H9 (cell line): ENCODE data around the gene ZRSR2. TPM values are rescaled to one million over a fixed set of nuclear protein-coding genes. Genes with fewer than 3 reads are reported as not detected.

Experiments
- DNase-seq: peaks from one replicate; pipeline ENCODE4 v3.0.0-alpha.2; 2017
- H2AFZ ChIP-seq: one replicate; pipeline ENCODE4 v1.6.1; 2013; ENCODE audit warnings: mild to moderate bottlenecking, low read length, control low read depth, moderate library complexity
- H2AK5ac ChIP-seq: 2 replicates; pipeline ENCODE4 v1.6.1; 2013; ENCODE audit warnings: low read length, control low read depth, mixed read lengths; ENCODE audit not compliant: insufficient read length
- H2BK120ac ChIP-seq: one replicate; pipeline ENCODE4 v1.6.1; 2013; ENCODE audit warnings: low read depth, mild to moderate bottlenecking, low read length, control low read depth, inconsistent platforms; ENCODE audit not compliant: poor library complexity, severe bottlenecking
- H2BK12ac ChIP-seq: 2 replicates; pipeline ENCODE4 v1.6.1; 2013; ENCODE audit warnings: low read length, control low read depth, mixed read lengths, low read depth; ENCODE audit not compliant: insufficient read length
- H2BK15ac ChIP-seq: 2 replicates; pipeline ENCODE4 v1.6.1; 2013; ENCODE audit warnings: low read depth, low read length, control low read depth
- H2BK20ac ChIP-seq: one replicate; pipeline ENCODE4 v1.6.1; 2013; ENCODE audit warnings: low read depth, mild to moderate bottlenecking, low read length, control low read depth, inconsistent platforms; ENCODE audit not compliant: poor library complexity, severe bottlenecking
- H2BK5ac ChIP-seq: 2 replicates; pipeline ENCODE4 v1.6.1; 2013; ENCODE audit warnings: low read length, control low read depth, mixed read lengths; ENCODE audit not compliant: insufficient read length
- H3K14ac ChIP-seq: 2 replicates; pipeline ENCODE4 v1.6.1; 2013; ENCODE audit warnings: low read length, control low read depth; ENCODE audit not compliant: insufficient read depth
- H3K18ac ChIP-seq: 2 replicates; pipeline ENCODE4 v1.6.1; 2013; ENCODE audit warnings: low read depth, mild to moderate bottlenecking, mixed read lengths, low read length, control low read depth; ENCODE audit not compliant: insufficient read length
- H3K23ac ChIP-seq: 2 replicates; pipeline ENCODE4 v1.6.1; 2013; ENCODE audit warnings: low read length, control low read depth, mixed read lengths, low read depth; ENCODE audit not compliant: insufficient read length
- H3K23me2 ChIP-seq: 2 replicates; pipeline ENCODE4 v1.6.1; 2013; ENCODE audit warnings: low read depth, mild to moderate bottlenecking, mixed read lengths, low read length, control low read depth; ENCODE audit not compliant: insufficient read length, poor library complexity, severe bottlenecking
- H3K27ac ChIP-seq: 2 replicates; pipeline ENCODE4 v1.5.1; 2013; ENCODE audit warnings: low read length, control low read depth, mixed read lengths, low read depth; ENCODE audit not compliant: insufficient read length
- H3K27me3 ChIP-seq: 2 replicates; pipeline ENCODE4 v1.6.1; 2013; ENCODE audit warnings: low read length, control low read depth, inconsistent platforms; ENCODE audit not compliant: insufficient read depth
- H3K4ac ChIP-seq: 2 replicates; pipeline ENCODE4 v1.6.1; 2013; ENCODE audit warnings: low read depth, mild to moderate bottlenecking, control low read depth, inconsistent platforms, low read length, moderate library complexity
- H3K4me1 ChIP-seq: 2 replicates; pipeline ENCODE4 v1.6.1; 2013; ENCODE audit warnings: low read length, control low read depth, inconsistent platforms; ENCODE audit not compliant: insufficient read depth
- H3K4me2 ChIP-seq: 2 replicates; pipeline ENCODE4 v1.6.1; 2013; ENCODE audit warnings: low read length, control low read depth, mixed read lengths; ENCODE audit not compliant: insufficient read length, insufficient read depth
- H3K56ac ChIP-seq: 2 replicates; pipeline ENCODE4 v1.6.1; 2013; ENCODE audit warnings: low read depth, mild to moderate bottlenecking, mixed read lengths, low read length, control low read depth; ENCODE audit not compliant: insufficient read length
- H3K79me1 ChIP-seq: 2 replicates; pipeline ENCODE4 v1.6.1; 2013; ENCODE audit warnings: low read depth, mild to moderate bottlenecking, moderate library complexity, low read length, control low read depth, inconsistent platforms; ENCODE audit not compliant: insufficient read depth, poor library complexity, severe bottlenecking
- H3K79me2 ChIP-seq: 2 replicates; pipeline ENCODE4 v1.6.1; 2013; ENCODE audit warnings: low read length, control low read depth, inconsistent platforms; ENCODE audit not compliant: insufficient read depth
- H3K9ac ChIP-seq: 2 replicates; pipeline ENCODE4 v1.6.1; 2013; ENCODE audit warnings: low read length, control low read depth, mixed read lengths; ENCODE audit not compliant: insufficient read length; ENCODE audit errors: extremely low read depth
- H3K9me3 ChIP-seq: one replicate; pipeline ENCODE4 v1.6.1; 2013; ENCODE audit warnings: low read depth, low read length, inconsistent platforms; ENCODE audit not compliant: control insufficient read depth
- H3T11ph ChIP-seq: one replicate; pipeline ENCODE4 v1.6.1; 2013; ENCODE audit warnings: mild to moderate bottlenecking, low read length, control low read depth, inconsistent platforms
- H4K20me1 ChIP-seq: one replicate; pipeline ENCODE4 v1.6.1; 2013; ENCODE audit not compliant: control insufficient read depth, insufficient read length, insufficient read depth
- H4K5ac ChIP-seq: 2 replicates; pipeline ENCODE4 v1.6.1; 2013; ENCODE audit warnings: low read depth, mild to moderate bottlenecking, mixed read lengths, low read length, control low read depth; ENCODE audit not compliant: insufficient read length
- H4K8ac ChIP-seq: replicated peaks from 2 replicates; pipeline ENCODE4 v1.6.1; 2013; ENCODE audit warnings: low read length, control low read depth, mixed read lengths, low read depth; ENCODE audit not compliant: insufficient read length
- H4K91ac ChIP-seq: 2 replicates; pipeline ENCODE4 v1.6.1; 2013; ENCODE audit warnings: low read depth, mild to moderate bottlenecking, moderate library complexity, mixed read lengths, low read length, control low read depth; ENCODE audit not compliant: insufficient read length
- H3K27ac Mint-ChIP-seq, 3 experiments: 2 replicates in 2 of 3; 3 replicates in 1 of 3; pipeline ENCODE4 v1.8.0; 2020 to 2021; ENCODE audit warnings: mixed read lengths in 3 of 3, mild to moderate bottlenecking in 1 of 3, moderate library complexity in 1 of 3
- H3K27me3 Mint-ChIP-seq: 2 replicates; pipeline ENCODE4 v1.8.0; 2021; ENCODE audit warnings: low read depth, mild to moderate bottlenecking, moderate library complexity, mixed read lengths
- H3K36me3 Mint-ChIP-seq, 3 experiments: 2 replicates in 2 of 3; 3 replicates in 1 of 3; pipeline ENCODE4 v1.8.0; 2020 to 2021; ENCODE audit warnings: low read depth in 3 of 3, mixed read lengths in 3 of 3; ENCODE audit not compliant: insufficient read depth in 1 of 3
- H3K4me1 Mint-ChIP-seq, 2 experiments: 2 replicates each; pipeline ENCODE4 v1.8.0; 2020; ENCODE audit warnings: mixed read lengths in 2 of 2
- H3K4me3 Mint-ChIP-seq, 2 experiments: 2 replicates in 1 of 2; 3 replicates in 1 of 2; pipeline ENCODE4 v1.8.0; 2020 to 2021; ENCODE audit warnings: mild to moderate bottlenecking in 2 of 2, mixed read lengths in 2 of 2, moderate library complexity in 1 of 2
- H3K9me3 Mint-ChIP-seq, 2 experiments: 2 replicates in 1 of 2; 3 replicates in 1 of 2; pipeline ENCODE4 v1.8.0; 2020; ENCODE audit warnings: mild to moderate bottlenecking in 2 of 2, mixed read lengths in 2 of 2, moderate library complexity in 1 of 2
- WGBS: extraction: QIAGEN DNeasy Blood & Tissue Kit; methylation state at CpG from one replicate; pipeline ENCODE4 v1.1.7; 2013; ENCODE audit warnings: missing lambda C conversion rate, low lambda C conversion rate, mixed read lengths; ENCODE audit not compliant: insufficient read length; ENCODE audit errors: extremely low coverage; 5-methylcytosine and 5-hydroxymethylcytosine counted together
- total RNA-seq: library from RNA; stranded (reverse); gene quantifications from 2 replicates; pipeline ENCODE4 v1.2.1, GENCODE V29; 2021
- TF ChIP-seq, protein P1 (sequence below): fragments of 200-600 bp; sonication (generic); conservative IDR thresholded peaks from 3 replicates; pipeline ENCODE4 v1.8.0; 2021; ENCODE audit warnings: antibody characterized with exemption, mild to moderate bottlenecking

The ZRSR2 gene
- total RNA-seq, 1 experiment from 2014 or later = 21.1 TPM

DNA sequence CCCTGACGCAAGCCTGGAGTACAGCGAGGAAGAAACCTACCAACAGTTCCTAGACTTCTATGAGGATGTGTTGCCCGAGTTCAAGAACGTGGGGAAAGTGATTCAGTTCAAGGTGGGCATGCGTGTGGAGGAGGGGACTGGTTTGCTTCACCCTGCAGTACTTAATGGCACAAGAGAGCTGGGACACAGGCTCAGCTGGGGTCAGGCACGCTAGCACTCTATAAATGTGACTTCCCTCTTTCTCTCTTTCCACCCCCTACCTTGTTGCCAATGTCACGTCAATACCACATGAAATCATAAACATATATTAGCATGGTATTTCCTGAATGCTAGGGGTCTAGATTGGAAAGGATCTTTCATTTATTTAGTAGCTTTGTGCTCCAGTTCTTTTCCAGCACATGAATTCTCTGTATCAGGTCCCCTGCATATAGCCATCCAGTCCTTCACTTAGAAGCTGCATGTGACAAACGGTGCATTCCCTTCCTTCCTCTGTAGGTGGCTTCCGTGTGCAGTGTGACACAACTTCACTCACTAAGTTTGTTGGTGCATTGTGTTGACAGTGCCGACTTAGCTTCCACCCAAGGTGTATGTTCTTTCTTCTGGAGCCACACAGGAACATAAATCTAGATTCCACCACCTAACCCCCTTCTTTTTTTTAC lies 25.6 kb downstream of the ZRSR2 start:
- Histone ChIP-seq H3K27me3 (no peaks in the 10 kb centered on the region), H2BK120ac (no peak overlapping the region), H2AFZ (no peak overlapping the region), H3K79me1 (no peaks in the 10 kb centered on the region), H3K4me1 (peaks cover 11% of the 10 kb centered on the region; the same call in 1 of the 2 replicates), H2AK5ac (no peak overlapping the region), H3T11ph (peak overlapping the region; percentile 43), H4K5ac (peak overlapping the region; percentile 81), H3K4me2 (peak overlapping the region; percentile 1), H4K91ac (no peak overlapping the region), H3K14ac (no peak overlapping the region), H3K23ac (no peak overlapping the region), H2BK12ac (no peak overlapping the region), H4K20me1 (no peaks in the 10 kb centered on the region), H2BK15ac (no peak overlapping the region), H2BK20ac (no peak overlapping the region), H3K79me2 (no peaks in the 10 kb centered on the region), H3K56ac (no peak overlapping the region), H3K9me3 (no peaks in the 10 kb centered on the region), H3K4ac (no peak overlapping the region; the same call in 1 of the 2 replicates), H3K18ac (peak overlapping the region; percentile 68), H2BK5ac (no peak overlapping the region), H4K8ac (no peak overlapping the region), H3K23me2 (no peaks in the 10 kb centered on the region), H3K9ac (no peak overlapping the region), H3K27ac (peak overlapping the region; percentile 87)
- DNase-seq = peak; percentile 60
- H3K27me3 Mint-ChIP-seq = no peaks in the 10 kb centered on the region
- H3K4me1 Mint-ChIP-seq = peaks cover 17 to 23% of the 10 kb centered on the region in 2 experiments
- TF ChIP-seq, protein P1, sequence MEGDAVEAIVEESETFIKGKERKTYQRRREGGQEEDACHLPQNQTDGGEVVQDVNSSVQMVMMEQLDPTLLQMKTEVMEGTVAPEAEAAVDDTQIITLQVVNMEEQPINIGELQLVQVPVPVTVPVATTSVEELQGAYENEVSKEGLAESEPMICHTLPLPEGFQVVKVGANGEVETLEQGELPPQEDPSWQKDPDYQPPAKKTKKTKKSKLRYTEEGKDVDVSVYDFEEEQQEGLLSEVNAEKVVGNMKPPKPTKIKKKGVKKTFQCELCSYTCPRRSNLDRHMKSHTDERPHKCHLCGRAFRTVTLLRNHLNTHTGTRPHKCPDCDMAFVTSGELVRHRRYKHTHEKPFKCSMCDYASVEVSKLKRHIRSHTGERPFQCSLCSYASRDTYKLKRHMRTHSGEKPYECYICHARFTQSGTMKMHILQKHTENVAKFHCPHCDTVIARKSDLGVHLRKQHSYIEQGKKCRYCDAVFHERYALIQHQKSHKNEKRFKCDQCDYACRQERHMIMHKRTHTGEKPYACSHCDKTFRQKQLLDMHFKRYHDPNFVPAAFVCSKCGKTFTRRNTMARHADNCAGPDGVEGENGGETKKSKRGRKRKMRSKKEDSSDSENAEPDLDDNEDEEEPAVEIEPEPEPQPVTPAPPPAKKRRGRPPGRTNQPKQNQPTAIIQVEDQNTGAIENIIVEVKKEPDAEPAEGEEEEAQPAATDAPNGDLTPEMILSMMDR = peak; percentile 68
- H3K36me3 Mint-ChIP-seq = peaks cover 47 to 74% (median 62%) of the 10 kb centered on the region in 3 experiments; a peak in 6 of 7 replicates
- WGBS = no CpG with 5 or more reads among the region's 10 CpGs
- no peaks in the 10 kb centered on the region for H3K9me3 Mint-ChIP-seq
- peak overlapping the region; percentile 95 to 99 (median 99) for H3K27ac Mint-ChIP-seq
- peak overlapping the region in 1 of 2 experiments; percentile 22; a peak in 1 of 5 replicates for H3K4me3 Mint-ChIP-seq
